ENCODE data around the gene PCGF3.

Gene PCGF3

GRCh38 chr4:760616-761015, 55.0 kb downstream of the PCGF3 start:
- H3K27ac ChIP-seq, result no peak overlapping the region
- TF ChIP-seq CTCF (conservative IDR thresholded peaks at IDR 0.05) (no peak), ZFX (IDR thresholded peaks at IDR 0.05) (no peak)

GRCh38 chr4:761086-761485, 55.5 kb downstream of the PCGF3 start:
- H3K27ac ChIP-seq, result no peak overlapping the region
- TF ChIP-seq CTCF (conservative IDR thresholded peaks at IDR 0.05) (no peak), ZFX (IDR thresholded peaks at IDR 0.05) (no peak)

DNA sequence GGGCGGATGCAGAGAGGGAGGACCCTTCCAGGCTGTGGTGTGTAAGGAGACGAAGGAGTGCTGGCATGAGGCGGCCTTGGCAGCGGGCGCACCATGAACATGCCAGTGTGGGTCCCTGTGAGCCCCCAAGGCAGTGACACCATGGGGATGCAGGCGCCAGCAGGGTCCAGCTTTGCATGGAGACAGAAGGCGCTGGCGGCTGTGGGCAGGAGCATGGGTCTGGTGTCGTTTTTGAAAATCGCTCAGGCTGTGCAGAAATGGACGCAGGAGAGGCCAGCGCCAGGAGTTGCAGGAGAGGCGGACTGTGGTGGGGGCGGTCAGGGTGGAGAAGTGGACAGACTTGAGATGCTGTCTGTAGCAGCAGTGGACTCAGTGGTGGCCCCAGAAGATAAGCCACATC, 56.1 kb downstream of the PCGF3 start:
- TF ChIP-seq ZFX (IDR thresholded peaks at IDR 0.05) (no peak), CTCF (conservative IDR thresholded peaks at IDR 0.05) (no peak)
- H3K27ac ChIP-seq, result no peak overlapping the region

GRCh38 chr4:762211-763190, 56.9 kb downstream of the PCGF3 start:
- no peak overlapping the region for H3K27ac ChIP-seq
- TF ChIP-seq ZFX (IDR thresholded peaks at IDR 0.05), result no peak
- TF ChIP-seq CTCF (conservative IDR thresholded peaks at IDR 0.05), result no peak; the same call in 1 of the 2 replicates

- no peak overlapping the region for H3K27ac ChIP-seq
- TF ChIP-seq CTCF (conservative IDR thresholded peaks at IDR 0.05) (no peak), ZFX (IDR thresholded peaks at IDR 0.05) (no peak)
Measured at GRCh38 chr4:763191-763810, 57.7 kb downstream of the PCGF3 start.

DNA sequence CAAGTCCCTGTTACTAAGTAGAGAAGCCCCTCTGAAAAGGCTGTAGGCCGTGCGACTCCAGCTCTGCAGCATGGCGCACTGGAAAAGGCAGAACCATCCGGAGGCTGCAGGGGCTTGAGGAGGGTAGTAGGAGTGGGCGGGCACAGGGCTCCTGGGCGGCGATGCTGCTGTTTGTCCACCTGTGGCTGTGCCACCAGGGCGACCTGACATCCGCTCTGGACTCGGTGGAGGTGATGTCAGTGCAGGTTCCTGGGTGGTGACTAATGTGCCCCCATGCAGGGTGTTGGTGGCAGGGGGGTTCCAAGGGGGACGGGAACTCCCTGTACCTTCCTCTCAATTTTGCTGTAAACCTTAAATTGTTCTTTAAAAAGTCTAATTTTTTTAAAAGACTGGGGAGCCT, 58.3 kb downstream of the PCGF3 start:
- H3K27ac ChIP-seq, result no peak overlapping the region

More for the DNA sequence above, 58.3 kb downstream of the PCGF3 start:
- no peak for TF ChIP-seq CTCF (conservative IDR thresholded peaks at IDR 0.05)
